H1 (cell line): ENCODE results near the gene TRIM38. TPM values are rescaled to one million over a fixed set of nuclear protein-coding genes. Genes with fewer than 3 reads are reported as not detected.

Experiments used
- polyA plus RNA-seq, 7 experiments: library from polyadenylated mRNA; depleted of rRNA in 3 of 7; stranded (reverse) in 5 of 7; unstranded in 2 of 7; fragments of >200 nt in 5 of 7; fragments of 200-250 nt in 2 of 7; gene quantifications; 1 replicate in 5 of 7; 2 replicates in 1 of 7; 4 replicates in 1 of 7; pipeline versions ENCODE4 v1.2.1 to v1.2.3, GENCODE V29; 2011 to 2013; ENCODE audit warnings: missing spikeins in 2 of 7, mixed read lengths in 2 of 7
- total RNA-seq: library from RNA; stranded (reverse); fragmentation: NEBNext Ultra II Directional; extraction: Animal tissue kit (Norgen Biotek cat#: 25700); gene quantifications from 2 replicates; pipeline ENCODE4 v1.2.1, GENCODE V29; 2021
- TF ChIP-seq, protein P1 (sequence below): fragments of 300-600 bp; sonication (generic); IDR thresholded peaks from 2 replicates; pipeline ENCODE4 v1.7.1; 2012; ENCODE audit warnings: low read length, moderate library complexity, mild to moderate bottlenecking, inconsistent platforms; ENCODE audit not compliant: insufficient replicate concordance

The TRIM38 gene
- total and polyA plus RNA-seq, 2 of the 8 experiments (the other 6 are each of a cell fraction or from before 2014, with no cell fraction given): 0.43 to 0.56 TPM

DNA sequence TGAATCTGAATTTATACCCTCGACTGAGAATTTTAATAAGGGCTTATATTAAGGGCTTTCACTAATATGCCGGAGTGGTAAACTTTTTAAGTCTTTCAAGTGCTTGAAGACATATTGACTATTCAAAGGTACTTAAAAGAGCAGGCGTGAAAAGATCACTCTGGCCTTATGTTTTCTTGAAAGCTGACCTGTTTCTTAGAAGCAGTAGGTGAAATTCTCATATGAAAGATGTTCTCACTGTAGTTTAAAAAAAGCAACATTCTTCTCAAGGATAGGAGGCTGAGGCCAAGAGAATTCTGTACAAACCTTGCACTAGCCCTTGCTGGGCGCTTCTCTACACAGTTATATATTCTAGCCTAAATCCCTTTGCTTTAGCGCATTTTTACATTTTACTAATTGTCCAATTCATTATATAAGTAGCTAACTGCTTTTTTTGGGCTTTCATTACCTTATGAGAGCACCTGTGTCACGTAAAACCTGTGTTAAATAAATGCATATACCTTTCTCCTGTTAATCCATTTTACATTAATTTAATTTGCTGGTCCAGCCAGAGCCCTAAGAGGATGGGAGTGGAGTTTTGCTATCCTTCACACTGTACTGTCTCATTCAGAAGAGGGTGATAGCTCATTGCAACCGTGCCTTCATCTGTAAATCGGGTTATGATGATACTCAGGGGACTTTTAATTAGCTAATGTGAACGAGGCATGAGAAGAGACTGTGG, 65.0 kb downstream of the TRIM38 start (continued):
- TF ChIP-seq, protein P1, sequence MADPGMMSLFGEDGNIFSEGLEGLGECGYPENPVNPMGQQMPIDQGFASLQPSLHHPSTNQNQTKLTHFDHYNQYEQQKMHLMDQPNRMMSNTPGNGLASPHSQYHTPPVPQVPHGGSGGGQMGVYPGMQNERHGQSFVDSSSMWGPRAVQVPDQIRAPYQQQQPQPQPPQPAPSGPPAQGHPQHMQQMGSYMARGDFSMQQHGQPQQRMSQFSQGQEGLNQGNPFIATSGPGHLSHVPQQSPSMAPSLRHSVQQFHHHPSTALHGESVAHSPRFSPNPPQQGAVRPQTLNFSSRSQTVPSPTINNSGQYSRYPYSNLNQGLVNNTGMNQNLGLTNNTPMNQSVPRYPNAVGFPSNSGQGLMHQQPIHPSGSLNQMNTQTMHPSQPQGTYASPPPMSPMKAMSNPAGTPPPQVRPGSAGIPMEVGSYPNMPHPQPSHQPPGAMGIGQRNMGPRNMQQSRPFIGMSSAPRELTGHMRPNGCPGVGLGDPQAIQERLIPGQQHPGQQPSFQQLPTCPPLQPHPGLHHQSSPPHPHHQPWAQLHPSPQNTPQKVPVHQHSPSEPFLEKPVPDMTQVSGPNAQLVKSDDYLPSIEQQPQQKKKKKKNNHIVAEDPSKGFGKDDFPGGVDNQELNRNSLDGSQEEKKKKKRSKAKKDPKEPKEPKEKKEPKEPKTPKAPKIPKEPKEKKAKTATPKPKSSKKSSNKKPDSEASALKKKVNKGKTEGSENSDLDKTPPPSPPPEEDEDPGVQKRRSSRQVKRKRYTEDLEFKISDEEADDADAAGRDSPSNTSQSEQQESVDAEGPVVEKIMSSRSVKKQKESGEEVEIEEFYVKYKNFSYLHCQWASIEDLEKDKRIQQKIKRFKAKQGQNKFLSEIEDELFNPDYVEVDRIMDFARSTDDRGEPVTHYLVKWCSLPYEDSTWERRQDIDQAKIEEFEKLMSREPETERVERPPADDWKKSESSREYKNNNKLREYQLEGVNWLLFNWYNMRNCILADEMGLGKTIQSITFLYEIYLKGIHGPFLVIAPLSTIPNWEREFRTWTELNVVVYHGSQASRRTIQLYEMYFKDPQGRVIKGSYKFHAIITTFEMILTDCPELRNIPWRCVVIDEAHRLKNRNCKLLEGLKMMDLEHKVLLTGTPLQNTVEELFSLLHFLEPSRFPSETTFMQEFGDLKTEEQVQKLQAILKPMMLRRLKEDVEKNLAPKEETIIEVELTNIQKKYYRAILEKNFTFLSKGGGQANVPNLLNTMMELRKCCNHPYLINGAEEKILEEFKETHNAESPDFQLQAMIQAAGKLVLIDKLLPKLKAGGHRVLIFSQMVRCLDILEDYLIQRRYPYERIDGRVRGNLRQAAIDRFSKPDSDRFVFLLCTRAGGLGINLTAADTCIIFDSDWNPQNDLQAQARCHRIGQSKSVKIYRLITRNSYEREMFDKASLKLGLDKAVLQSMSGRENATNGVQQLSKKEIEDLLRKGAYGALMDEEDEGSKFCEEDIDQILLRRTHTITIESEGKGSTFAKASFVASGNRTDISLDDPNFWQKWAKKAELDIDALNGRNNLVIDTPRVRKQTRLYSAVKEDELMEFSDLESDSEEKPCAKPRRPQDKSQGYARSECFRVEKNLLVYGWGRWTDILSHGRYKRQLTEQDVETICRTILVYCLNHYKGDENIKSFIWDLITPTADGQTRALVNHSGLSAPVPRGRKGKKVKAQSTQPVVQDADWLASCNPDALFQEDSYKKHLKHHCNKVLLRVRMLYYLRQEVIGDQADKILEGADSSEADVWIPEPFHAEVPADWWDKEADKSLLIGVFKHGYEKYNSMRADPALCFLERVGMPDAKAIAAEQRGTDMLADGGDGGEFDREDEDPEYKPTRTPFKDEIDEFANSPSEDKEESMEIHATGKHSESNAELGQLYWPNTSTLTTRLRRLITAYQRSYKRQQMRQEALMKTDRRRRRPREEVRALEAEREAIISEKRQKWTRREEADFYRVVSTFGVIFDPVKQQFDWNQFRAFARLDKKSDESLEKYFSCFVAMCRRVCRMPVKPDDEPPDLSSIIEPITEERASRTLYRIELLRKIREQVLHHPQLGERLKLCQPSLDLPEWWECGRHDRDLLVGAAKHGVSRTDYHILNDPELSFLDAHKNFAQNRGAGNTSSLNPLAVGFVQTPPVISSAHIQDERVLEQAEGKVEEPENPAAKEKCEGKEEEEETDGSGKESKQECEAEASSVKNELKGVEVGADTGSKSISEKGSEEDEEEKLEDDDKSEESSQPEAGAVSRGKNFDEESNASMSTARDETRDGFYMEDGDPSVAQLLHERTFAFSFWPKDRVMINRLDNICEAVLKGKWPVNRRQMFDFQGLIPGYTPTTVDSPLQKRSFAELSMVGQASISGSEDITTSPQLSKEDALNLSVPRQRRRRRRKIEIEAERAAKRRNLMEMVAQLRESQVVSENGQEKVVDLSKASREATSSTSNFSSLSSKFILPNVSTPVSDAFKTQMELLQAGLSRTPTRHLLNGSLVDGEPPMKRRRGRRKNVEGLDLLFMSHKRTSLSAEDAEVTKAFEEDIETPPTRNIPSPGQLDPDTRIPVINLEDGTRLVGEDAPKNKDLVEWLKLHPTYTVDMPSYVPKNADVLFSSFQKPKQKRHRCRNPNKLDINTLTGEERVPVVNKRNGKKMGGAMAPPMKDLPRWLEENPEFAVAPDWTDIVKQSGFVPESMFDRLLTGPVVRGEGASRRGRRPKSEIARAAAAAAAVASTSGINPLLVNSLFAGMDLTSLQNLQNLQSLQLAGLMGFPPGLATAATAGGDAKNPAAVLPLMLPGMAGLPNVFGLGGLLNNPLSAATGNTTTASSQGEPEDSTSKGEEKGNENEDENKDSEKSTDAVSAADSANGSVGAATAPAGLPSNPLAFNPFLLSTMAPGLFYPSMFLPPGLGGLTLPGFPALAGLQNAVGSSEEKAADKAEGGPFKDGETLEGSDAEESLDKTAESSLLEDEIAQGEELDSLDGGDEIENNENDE: peak; percentile 32
